8988T (cell line): ENCODE data around the gene ZNF804A.

Experiments
- DNase-seq: peaks from one replicate; pipeline ENCODE4 v3.0.0; 2011

The ZNF804A gene

DNA sequence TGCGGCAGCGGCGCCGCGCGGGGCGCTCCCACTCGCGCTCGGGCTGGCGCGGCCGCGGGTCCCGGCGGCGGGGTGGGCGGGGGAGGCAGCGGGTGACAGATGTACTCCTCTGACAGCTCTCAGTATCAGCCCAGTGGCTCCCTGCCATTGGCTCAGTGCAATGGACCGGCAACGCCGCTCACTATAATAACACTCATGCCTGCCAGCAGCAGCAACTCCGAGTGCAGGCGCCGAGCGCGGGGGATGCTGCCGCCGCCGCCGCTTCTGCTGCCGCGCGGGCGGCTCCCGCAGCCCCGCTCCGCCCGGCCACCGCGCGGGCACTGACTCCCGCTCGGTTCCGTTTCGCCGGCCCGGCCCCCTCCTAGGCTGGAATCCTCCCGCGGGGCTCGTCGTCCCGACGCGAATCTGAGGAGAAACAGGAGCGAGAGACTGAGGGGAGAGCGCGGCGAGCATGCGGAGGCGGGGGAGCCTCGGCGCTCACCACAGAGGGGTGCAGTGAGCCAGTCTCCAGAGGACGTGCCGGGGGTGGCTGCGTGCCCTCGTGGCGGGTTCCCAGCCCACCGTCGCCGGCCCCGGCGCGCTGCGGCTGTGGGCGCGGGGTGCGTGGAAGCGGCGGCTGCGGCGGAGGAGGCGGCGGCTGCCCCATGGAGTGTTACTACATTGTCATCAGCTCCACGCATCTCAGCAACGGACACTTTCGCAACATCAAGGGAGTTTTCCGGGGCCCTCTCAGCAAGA is at the start of gene ZNF804A:
TSS of gene ZNF804A (plus strand) at position 214 of the 738 bp plus-strand sequence. CDS start at position 645, 431 bp downstream.
- no peak for DNase-seq

DNA sequence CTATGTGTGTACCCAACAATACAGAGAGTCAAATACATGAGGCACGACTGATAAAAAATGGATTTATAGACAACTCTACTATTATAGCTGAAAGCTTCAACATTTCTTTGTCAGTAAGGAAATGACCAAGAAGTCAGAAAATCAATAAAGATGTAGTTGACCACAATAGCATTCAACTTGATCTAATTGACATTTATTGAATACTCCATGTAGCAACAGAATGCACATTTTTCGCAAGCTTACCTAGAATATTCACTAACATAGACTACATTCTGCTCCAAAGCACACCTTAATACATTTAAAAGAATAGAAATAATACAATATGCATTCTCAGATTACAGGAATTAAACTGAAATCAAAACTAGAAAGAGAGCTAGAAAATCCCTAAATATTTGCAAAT is 49.2 kb upstream of the ZNF804A start:
- no peak for DNase-seq

GRCh38 chr2:184551626-184552025 is 46.7 kb upstream of the ZNF804A start:
- no peak for DNase-seq

GRCh38 chr2:184554736-184555135 is 43.6 kb upstream of the ZNF804A start:
- no peak for DNase-seq

DNA sequence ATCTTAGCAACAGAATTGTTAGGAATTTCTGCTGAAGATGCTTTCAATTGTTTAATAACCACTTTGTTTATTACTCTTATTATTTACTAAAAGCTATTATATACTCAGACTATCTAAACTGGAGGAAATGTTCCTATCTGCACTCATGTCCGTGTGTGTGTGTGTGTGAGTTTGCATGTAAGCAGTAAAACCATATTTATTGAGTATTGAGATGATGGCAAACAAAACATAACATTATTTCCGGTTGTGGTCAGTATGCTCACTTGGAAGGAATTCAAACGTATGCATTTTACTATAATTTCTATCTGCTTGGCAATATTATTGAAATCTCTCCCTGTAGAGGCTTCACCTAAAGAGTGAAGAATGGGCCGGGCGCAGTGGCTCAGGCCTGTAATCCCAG is 43.0 kb upstream of the ZNF804A start:
- no peak for DNase-seq

DNA sequence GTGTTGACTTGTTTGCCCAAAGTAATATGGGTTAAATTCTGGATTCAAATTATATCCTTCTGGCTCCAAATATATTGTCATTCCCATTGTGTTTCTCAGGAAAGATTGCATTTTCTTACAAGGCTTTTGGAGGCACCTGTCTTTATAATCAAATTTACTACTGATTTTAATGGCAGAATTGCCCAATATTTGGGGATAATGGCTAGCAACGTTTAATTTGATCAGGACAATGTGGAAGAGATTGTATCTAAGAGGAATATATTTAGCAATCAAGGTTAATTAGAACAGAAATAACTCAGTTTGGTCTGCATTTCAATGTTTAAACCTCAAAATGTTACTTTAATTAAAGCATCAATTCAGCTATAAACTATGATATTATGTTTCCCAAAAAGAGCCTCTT is 41.7 kb upstream of the ZNF804A start:
- no peak for DNase-seq

- DNase-seq = no peak
These were observed 39.4 kb upstream of the ZNF804A start for GRCh38 chr2:184558713-184559464.

- no peak for DNase-seq
These were observed 37.7 kb upstream of the ZNF804A start for GRCh38 chr2:184560603-184561002.

GRCh38 chr2:184562532-184562931 is 35.8 kb upstream of the ZNF804A start:
- no peak for DNase-seq

- DNase-seq = no peak
These were observed 34.2 kb upstream of the ZNF804A start for GRCh38 chr2:184564092-184564491.

DNA sequence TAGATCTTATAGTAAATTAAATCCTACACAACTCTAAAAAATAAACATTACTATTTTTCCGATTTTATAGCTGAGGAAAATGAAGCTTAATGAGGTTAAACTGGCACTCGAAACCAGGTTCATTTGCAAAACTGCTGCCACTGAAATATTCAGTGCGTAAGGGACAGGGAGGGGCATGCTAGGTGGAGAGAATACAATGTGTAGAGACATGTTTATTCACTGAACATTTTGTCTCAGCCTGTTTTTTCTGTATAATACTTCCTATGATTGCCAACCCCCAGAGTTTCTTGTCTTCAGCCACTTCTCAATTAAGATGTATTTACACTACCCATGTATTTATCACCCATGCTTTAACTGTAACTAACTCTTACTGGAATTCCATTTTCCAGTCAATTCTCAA is 31.6 kb upstream of the ZNF804A start:
- DNase-seq = no peak

DNA sequence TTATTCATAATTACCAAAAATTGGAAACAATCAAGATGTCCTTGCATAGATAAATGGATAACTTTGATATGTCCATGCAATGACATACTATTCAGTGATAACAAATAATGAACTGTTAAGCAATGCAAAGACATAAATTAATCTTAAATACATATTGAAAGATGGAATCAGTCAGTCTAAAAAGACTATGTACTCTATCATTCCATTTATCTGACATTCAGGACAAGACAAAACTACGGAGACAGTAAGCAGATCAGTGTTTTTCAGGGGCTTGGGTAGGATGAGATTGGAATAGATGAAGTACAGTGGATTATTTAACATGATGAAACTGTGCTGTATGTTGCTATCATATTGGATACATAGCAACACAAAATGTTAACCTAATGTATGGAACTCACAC is 21.3 kb upstream of the ZNF804A start:
- no peak for DNase-seq

GRCh38 chr2:184577743-184578142 is 20.6 kb upstream of the ZNF804A start:
- no peak for DNase-seq

DNA sequence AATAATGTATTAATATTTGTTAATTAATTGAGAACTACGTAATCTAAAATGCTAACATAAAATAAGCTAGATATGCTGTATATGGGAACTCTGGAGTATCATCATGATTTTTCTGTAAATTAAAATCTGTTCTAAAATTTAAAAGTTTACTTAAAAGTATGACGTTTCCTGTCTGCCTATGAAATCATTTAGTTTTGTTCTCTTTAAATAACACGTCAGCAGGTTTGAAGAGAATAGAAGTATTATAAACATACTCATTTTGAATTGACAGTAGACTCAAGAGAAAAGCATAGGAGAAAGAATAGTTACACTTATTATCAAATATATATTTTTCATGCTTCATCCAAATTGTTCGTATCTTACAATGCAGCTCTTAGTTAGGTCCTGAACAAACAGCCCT is 19.1 kb upstream of the ZNF804A start:
- no peak for DNase-seq

GRCh38 chr2:184581391-184581790 is 16.9 kb upstream of the ZNF804A start:
- no peak for DNase-seq

DNA sequence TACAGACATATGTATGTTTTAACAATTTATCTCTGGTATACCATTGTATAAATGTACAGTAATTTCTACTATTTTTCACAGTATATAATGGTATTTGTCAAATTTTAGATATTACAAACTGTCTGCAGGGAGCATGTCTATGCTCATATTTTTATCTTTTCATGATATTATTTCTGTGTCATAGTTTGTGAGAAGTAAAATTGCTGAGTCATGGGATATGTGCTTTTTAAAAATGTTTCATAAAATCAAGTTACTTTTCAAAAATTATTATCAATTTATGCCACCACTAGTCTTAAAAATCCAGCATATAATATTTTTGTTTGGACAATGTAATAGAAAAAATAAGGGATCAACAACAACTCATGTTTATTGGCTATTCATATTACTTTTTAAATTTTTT is 9.1 kb upstream of the ZNF804A start:
- no peak for DNase-seq

- DNase-seq = no peak
These were observed 1.4 kb upstream of the ZNF804A start for GRCh38 chr2:184596819-184597411.

GRCh38 chr2:184597571-184597991 is 748 bp upstream of the ZNF804A start:
- no peak for DNase-seq

- no peak for DNase-seq
These were observed 370 bp upstream of the ZNF804A start for GRCh38 chr2:184598002-184598315.

DNA sequence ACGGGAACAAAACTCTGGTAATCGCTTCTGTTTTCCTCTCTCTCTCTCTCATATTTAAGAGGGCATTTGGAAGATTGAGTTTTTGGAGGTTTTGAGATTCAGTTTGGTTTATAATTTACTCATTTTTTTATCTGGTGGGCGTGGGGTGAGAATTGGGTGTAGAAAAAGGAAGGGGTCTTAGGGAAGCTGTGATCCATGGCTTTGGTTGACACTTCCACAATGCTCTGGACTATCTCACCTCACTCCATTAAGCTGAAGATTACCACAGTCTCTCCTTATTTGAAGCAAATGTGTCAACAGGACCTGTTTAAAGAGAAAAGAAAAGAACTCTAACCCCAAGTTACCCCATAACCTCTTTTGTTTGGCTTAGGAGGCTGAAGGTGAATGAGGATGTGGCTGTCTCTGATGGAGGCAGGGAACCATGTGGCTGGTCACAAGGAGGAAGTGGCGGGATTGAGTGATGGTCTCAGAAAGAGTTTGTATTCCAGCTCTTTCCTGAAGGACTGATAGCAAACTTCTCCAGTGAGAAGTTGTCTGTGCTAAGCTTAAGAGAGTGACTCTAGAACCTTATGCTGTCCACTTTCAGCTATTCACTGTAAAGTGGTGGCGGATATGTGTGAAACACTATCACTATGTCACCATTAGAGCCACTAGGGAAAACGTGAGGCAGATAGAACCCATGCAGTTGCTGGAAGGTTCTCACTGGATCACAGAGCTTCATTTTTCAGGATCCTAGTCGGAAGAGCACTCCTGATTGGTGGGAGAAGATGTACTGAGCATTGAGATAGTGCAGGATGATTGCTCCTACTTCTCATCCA is 934 bp downstream of the ZNF804A start:
- DNase-seq = no peak

- no peak for DNase-seq
These were observed 1.5 kb downstream of the ZNF804A start for GRCh38 chr2:184599872-184600222.

GRCh38 chr2:184602734-184603133 is 4.4 kb downstream of the ZNF804A start:
- no peak for DNase-seq

DNA sequence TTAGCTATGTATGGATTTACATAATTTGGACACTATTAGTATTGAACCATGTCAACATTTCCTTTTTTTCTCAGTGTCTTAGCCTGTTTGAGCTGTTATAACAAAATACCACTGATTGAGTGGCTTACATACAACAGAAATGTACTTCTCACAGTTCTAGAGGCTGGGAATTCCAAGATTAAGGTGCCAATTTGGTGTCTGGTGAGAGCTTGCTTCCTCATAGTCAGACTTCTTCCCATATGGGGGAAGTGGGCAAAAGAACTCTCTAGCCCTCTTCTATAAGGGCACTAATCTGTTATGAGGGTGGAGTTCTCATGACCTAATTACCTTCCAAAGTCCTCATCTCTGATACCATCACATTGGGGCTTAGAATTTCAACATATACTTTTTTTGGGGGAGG is 12.6 kb downstream of the ZNF804A start:
- no peak for DNase-seq
